ENCODE data around the gene PCNX2. TPM values are rescaled to one million over a fixed set of nuclear protein-coding genes. Genes with fewer than 3 reads are reported as not detected.

Gene PCNX2
- total RNA-seq, 1 experiment from 2014 or later: 18.6 TPM

DNA sequence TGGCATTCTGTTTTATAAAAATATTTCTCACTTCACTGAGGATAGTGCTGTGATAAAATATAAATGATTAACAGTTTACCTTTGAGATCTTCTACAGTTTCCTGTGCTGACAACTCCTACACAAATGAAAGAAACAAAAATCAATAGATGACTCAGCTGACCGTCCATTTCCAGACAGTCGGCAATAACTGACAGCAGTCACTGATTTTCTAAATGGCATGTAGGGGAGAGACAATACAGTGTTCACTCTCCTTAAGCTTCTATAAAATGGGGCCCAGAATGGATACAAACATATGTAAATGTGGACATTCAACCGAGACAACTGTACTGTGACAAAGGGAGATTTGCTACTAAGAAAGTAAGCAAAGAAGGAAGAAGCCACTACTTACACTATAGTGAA, 34.3 kb downstream of the PCNX2 start:
- DNase-seq (ENCODE audit: low spot score): no peak

- DNase-seq (ENCODE audit: low spot score): no peak
Observed at GRCh38 chr1:233257786-233258185, 37.7 kb downstream of the PCNX2 start.

DNA sequence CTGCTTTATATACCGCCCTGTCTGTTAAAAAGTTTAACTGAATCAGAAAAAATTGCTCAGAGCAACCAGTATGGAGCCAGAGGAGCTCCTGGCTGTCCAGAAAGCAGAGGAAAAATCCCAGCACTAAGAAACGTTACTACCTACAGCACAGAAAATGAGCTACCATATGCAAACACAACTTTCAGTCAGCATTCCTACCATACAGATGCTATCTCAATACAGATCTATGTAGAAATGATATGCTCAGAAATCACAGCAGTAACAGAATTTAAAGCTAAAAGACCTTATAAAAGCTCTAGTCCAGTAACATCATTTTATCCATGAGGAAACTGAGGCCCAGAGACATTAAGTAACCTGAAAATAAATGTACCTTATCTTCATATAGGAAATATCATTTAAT, 38.7 kb downstream of the PCNX2 start:
- DNase-seq (ENCODE audit: low spot score): no peak

- no peak for DNase-seq (ENCODE audit: low spot score)
Observed at GRCh38 chr1:233256191-233256590, 39.3 kb downstream of the PCNX2 start.

GRCh38 chr1:233255145-233255544, 40.4 kb downstream of the PCNX2 start:
- no peak for DNase-seq (ENCODE audit: low spot score)

GRCh38 chr1:233253832-233254331, 41.6 kb downstream of the PCNX2 start:
- no peak for DNase-seq (ENCODE audit: low spot score)

GRCh38 chr1:233253231-233253831, 42.2 kb downstream of the PCNX2 start:
- no peak for DNase-seq (ENCODE audit: low spot score)

DNA sequence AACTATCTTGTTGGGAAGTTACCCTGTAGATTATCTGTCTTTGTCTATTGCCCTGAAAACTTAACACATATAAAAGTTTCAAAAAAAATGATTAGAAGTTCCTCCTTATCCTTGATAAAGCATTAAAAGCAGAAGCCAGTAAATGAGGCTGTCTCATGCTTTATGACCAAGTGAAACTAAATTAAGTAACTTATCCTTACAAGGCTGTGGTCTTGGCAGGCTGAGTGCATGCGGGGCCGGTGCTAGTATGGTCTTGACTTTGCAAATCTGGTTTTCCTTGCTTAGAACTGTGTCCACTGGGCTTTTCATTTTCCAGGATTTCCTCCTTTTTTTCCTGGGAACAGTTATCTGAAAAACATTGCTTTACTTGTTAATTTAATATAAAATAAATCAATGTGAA, 43.1 kb downstream of the PCNX2 start:
- no peak for DNase-seq (ENCODE audit: low spot score)

DNA sequence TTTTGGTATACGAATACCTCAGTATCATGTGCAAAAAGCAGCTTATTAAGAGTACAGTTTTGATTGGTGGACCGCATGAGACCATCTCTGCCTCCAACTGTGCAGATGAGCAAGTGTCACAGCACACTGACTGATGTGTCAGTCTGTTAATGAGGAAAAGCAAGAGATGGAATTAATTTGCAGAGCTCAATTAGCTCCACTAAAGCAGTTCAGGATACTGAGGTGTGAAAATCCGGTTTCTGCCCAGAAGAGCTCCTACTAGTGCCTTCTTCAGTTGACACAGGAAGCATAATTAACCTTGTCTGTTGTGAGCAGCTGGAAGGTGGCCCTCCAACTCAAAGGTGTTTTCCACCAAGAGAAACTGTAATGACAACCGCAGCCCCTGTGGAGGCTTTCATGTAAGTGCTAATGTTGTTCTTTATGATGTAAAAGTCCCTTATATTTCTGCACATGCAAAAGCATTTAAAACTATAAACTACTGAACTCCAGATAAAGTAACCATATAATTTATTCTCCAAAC, 44.3 kb downstream of the PCNX2 start:
- no peak for DNase-seq (ENCODE audit: low spot score)

GRCh38 chr1:233248014-233248413, 47.5 kb downstream of the PCNX2 start:
- no peak for DNase-seq (ENCODE audit: low spot score)

- no peak for DNase-seq (ENCODE audit: low spot score)
Observed at GRCh38 chr1:233246965-233247364, 48.6 kb downstream of the PCNX2 start.

- peak; percentile 82 for DNase-seq (ENCODE audit: low spot score)
Observed at GRCh38 chr1:233245191-233245765, 50.2 kb downstream of the PCNX2 start.

- peak; percentile 56 for DNase-seq (ENCODE audit: low spot score)
Observed at GRCh38 chr1:233244183-233244582, 51.3 kb downstream of the PCNX2 start.

DNA sequence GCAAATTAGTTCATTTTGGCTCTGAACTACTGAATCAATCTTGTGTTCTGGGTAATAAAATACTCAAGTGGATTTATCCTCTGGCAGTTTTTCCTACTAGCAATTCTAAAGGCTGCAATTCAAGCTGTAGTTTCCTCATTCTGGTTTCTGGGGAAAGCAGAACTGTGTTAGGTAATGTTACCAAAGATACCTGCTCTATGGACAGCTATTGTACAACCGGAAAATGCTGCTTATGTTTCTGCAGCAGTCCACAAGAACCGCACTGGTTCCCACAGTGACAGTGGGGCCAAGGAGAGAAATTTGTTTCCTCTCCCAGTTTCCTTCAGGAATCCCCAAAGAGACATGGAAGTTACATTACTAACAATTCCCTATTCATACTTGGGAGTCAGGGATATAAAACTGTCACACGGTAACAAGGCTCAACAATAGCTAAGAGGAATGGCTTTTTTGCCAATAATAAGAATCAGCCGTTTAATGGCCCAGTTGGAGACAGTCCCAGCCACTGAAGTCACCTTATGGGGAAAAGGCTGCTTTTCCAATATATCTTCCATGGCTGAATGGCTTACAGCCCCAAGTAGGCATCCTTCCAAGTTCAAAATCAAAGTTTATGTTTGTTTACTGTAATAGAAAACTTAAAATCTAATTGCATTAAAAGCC, 52.6 kb downstream of the PCNX2 start:
- no peak for DNase-seq (ENCODE audit: low spot score)

- DNase-seq (ENCODE audit: low spot score): no peak
Observed at GRCh38 chr1:233241759-233242158, 53.8 kb downstream of the PCNX2 start.

DNA sequence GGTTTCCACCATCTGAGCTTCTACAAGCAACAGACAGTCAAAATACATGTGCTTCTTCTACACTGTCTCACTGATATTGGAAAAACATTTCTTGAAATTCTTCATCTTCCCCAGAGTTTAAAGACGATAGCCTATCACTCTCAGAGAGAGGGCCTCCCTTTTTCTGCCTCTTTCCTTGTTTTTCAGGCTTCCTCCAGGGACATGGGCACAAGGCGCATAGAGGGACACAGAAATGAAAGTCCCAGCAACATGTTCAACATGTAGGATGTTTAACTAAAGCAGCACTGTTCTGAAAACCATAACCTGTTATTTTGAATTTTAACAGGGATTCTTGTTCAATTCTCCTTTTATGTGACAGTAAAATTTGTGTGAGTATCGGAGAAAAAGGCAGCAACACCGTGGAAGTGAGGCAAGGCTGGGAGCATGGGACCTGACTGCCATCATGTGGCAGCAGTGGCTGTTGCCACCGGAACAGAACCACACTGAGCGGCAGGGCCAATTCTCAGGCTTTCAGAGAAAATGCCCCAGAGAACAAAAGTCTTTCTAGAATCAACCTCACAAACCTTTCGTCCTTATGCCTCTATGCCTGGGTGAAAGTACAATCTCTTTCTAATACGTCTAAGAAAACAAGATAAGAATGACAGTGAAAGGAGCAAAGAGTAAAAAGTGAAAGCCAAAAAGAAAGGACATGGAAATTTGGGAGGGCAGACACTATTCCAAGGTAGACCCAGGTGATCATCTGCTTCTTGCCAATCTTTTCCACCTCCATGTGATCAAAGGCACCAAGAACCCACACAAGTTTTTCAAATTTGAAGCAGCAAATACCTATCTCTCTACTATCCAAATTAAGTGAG, 54.5 kb downstream of the PCNX2 start:
- DNase-seq (ENCODE audit: low spot score): peak; percentile 46

- no peak for DNase-seq (ENCODE audit: low spot score)
Observed at GRCh38 chr1:233240371-233240770, 55.2 kb downstream of the PCNX2 start.

- no peak for DNase-seq (ENCODE audit: low spot score)
Observed at GRCh38 chr1:233238884-233239431, 56.6 kb downstream of the PCNX2 start.

GRCh38 chr1:233237647-233238046, 57.9 kb downstream of the PCNX2 start:
- DNase-seq (ENCODE audit: low spot score): no peak

GRCh38 chr1:233233508-233234040, 62.0 kb downstream of the PCNX2 start:
- no peak for DNase-seq (ENCODE audit: low spot score)

GRCh38 chr1:233230011-233230410, 65.5 kb downstream of the PCNX2 start:
- DNase-seq (ENCODE audit: low spot score): no peak
